COLO668 (cell line): ENCODE results near the gene SPINT3.

ENCODE experiments used
- DNase-seq: peaks from one replicate; lab custom pipeline; 2025; ENCODE audit not compliant: unreplicated experiment; lab: John Stamatoyannopoulos, UW

Gene SPINT3, protein sequence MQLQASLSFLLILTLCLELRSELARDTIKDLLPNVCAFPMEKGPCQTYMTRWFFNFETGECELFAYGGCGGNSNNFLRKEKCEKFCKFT

DNA sequence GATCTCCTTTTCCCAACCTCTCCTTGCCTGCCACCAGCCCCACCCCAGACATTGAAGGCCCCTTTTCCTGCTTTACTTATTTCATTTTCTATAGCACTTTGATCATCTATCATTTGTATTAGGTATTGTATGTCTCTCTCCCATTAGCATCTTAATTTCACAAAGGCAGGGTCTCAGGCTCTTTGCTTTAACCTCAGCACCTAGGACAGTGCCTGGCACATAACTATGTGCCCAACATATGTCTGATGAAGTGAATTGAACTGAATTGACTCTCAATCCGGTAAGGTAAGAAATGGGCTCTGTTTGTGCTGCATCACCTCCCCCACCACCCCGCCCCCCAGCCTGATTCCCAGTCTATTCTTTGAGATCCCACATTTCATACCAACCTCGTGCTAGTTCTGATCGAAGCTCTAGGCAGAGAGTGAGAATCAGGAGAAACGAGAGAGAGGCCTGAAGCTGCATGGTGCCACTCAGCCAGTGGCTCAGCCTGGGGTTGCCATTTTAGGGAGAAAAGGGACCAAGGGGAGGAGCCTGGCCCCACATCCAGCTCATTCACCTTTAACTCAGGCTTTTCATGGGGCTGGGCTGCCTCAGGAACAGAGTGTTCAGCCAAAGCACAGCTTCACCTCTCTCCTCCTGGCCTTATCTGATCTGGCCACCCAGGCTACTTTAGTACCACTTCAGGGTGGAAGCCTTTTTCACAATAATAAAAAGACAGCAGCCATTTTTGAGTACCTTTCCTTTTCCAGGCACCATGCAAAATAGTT lies at the start of gene SPINT3:
Gene SPINT3, minus strand, starts transcription at position 476 of the 767 bp plus-strand sequence. Its CDS starts 14 bp downstream, at position 462.
- DNase-seq, result no peak

DNA sequence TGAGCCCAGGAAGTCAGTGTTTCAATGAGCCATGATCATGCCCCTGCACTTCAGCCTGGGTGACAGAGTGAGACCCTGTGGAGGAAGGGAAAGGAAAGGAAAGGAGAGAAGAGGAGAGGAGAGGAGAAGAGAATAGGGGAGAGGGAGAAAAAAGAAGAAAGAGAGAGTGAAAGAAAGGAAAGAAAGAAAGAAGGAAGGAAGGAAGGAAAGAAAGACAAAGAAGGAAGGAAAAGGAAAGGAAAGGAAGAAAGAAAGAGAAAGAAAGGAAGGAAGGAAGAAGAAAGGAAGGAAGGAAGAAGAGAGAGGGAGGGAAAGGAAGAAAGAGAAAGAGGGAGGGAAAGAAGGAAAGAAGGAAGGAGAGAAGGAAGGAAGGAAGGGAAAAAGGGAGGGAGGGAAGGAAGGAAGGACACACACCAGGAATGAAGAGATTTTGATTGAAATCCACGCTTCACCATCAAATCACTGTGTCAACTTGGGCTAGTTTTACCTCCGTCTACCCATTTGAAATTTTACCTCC lies 49.4 kb upstream of the SPINT3 start:
- no peak for DNase-seq

- DNase-seq, result no peak
These were observed 39.8 kb upstream of the SPINT3 start for GRCh38 chr20:45555198-45555597.

GRCh38 chr20:45552456-45552855 lies 37.0 kb upstream of the SPINT3 start:
- DNase-seq, result peak; percentile 28

- DNase-seq, result no peak
These were observed 35.3 kb upstream of the SPINT3 start for GRCh38 chr20:45550765-45551164.

GRCh38 chr20:45548410-45548809 lies 33.0 kb upstream of the SPINT3 start:
- no peak for DNase-seq

DNA sequence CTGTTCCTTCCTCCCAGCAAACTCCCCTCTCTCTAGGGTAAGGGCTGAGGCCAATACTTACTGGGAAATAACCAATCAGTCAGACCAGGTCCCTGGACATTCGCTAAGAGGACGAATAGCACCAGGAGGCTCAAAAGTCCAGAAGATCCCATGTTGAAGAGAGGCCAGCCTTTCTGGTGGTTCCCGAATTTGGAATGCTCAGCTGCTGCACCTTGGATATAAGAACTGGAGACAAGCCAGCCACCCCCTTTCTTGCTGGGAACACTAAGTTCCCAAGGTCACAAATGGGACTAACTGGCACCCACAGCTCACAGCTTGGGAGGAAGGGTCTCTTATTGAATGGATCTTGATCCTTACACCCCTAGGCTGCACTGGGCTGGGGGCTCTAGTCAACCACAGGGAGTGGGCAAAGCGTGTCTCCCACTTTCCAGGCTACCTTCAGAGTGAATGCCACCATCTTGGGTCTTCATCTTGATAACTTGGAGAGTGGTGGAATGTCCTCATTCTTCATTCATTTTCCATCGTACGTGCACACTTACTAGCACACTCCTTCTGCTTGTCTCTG lies 31.9 kb upstream of the SPINT3 start, which contains the start of gene EPPIN:
Gene EPPIN, minus strand, starts transcription at position 196 of the 565 bp plus-strand sequence. Its CDS starts 44 bp downstream, at position 152.
- no peak for DNase-seq

DNA sequence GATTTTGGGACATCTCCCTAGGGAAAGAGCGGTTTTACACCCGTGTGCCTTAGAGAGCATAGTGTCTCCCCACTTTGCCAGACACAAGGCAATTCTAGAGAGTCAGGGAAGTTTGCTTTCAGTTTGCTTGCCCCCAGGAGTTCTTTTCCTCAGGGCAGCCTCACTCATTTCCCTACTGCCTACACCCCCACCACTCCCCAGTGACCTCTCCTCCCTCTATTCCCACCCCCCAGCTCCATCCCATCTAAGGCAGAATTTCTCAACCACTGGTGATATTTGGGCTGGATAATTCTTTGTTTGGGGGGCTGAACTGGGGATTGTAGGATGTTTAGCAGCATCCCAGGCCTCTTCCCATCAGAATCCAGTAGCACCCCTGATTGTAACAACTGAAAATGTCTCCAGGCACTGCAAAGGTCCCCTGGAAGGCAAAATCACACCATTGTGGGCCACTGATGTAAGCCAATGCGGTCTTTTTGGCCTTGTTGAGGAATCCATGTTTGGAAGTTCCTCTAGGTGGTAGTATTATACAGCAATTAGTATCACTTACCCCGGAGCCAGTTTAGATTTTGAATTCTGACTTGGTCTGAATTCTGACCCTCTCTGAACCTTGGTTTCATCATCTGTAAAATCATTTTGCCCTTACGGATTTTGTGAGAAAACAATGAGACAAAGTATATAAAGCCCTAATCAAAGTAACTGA lies 30.5 kb upstream of the SPINT3 start:
- no peak for DNase-seq

DNA sequence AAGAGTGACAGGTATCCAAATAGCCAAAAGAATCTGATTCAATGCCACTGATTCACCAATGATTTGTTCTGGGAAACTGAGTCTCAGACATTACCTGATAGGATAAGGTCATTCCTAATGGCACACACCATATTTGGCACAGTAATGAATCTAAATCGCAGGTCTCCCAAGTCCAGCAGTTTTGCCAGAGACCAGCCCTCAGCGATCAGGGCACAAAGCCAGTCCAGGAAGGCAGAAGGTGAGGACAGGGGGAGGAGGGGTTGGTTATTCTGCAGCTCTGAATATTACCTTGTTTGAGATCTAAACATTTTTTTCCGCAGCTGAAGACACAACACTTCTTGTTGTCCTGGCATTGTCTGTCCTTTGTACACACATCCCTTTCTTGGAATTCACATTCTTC lies 29.9 kb upstream of the SPINT3 start:
- DNase-seq, result no peak

GRCh38 chr20:45539382-45539781 lies 24.0 kb upstream of the SPINT3 start, which contains the start of gene WFDC6:
TSS of gene WFDC6 (minus strand) at chr20:45539482. CDS start at chr20:45539407, 75 bp downstream.
- no peak for DNase-seq

DNA sequence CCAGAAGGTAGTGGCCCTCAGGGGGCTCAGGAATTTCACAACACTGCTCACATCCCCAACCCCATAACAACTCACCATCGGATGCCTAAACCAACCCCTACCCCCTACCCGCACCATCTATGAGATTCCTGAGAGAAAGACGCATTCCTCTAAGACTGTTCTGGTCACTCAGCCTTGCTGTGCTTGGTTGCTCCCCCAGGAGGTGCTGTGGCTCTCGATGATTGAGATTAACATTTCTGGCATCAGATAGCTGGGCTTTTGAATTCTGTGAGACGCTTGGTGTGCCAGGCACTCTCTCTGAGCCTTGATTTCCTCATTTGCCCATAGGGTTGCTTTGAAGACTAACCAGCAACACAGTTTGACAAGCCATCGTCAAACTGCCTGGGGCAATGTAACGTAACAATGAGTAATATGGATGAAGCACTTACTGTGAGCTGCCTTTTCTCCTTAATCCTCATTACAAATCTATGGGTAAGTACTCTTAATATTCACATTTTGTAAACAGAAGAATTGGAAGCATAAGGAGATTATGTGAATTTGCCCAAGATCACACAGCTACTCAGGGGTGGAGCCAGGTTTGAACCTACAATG lies 22.9 kb upstream of the SPINT3 start:
- DNase-seq, result no peak

DNA sequence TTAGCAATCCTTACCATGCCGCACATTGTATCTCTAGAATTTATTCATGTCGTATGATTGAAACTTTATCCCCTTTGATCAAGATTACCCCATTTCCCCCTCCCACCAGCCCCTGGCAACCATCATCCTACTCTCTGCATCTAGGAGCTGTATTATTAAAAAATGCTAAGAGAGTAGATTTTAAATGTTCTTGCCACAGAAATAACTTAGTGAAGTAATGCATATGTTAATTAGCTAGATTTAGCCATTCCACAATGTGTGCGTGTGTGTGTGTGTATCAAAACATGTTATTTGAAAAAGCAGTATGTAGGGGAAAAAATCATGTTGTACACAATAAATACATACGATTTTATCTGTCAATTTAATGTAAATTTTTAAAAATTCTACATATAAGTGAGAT lies 11.9 kb upstream of the SPINT3 start:
- no peak for DNase-seq

GRCh38 chr20:45523821-45524220 lies 8.4 kb upstream of the SPINT3 start:
- DNase-seq, result no peak

DNA sequence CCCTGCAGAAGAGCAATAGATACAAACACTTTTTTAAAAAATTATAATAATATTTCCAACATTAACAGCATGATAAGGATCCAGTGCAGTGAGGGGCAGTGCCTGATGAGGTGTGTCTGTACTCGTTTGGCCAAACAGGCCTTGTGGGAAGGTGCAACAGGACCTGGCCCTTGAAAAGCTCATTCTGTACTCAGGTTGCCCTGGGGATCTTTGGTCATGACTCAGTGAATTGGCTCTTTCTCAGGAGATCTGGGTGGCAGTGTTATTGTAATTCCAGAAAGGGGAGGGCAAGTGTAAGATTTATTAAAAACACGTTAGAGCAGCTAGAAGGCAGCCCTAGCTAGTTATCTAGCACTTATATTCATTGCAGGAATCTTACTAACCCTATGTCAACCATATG lies 2.9 kb upstream of the SPINT3 start:
- no peak for DNase-seq

GRCh38 chr20:45510242-45510862 lies 5.1 kb downstream of the SPINT3 start:
- no peak for DNase-seq

GRCh38 chr20:45509091-45509490 lies 6.3 kb downstream of the SPINT3 start:
- no peak for DNase-seq

- no peak for DNase-seq
These were observed 7.1 kb downstream of the SPINT3 start for GRCh38 chr20:45508068-45508886.

DNA sequence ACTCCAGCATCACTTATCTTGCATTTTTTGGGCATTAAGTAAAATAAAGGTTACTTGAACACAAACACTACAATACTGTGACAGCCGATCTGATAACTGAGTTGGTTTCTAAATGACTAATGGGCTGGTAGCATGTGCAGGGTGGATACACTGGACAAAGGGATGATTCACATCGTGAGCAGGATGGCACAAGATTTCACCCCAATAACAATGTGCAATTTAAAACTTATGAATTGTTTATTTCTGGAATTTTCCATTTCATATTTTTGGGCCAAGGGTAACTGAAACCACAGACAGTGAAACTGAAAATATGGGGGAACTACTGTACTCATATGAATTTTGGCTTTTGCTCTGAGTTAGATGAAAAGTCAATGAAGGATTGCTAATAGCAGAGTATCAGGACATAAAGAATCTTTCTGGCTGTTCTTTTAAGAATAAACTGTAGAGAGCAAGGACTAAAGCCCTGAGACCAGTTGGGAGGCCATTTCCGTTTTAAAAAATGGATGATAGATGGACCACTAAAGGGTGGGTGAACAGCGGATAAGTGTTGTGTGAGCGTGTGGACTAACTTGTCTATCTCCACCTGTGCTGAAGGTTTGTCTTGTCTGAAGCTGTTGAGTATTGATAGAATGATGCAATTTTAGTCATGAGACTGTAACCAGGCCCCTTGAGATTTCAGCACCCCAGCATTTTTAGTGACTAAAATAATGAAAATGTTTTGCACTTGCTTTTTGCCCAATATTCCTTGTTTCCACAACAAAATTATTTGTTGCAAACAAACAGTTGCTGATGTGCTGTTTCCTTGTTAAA lies 8.2 kb downstream of the SPINT3 start:
- no peak for DNase-seq

- no peak for DNase-seq
These were observed 9.0 kb downstream of the SPINT3 start for GRCh38 chr20:45506398-45506797.
